ENCODE measurements around the gene MTAP. TPM values are rescaled to one million over a fixed set of nuclear protein-coding genes. Genes with fewer than 3 reads are reported as not detected.

MTAP gene
- total and polyA plus RNA-seq, 4 donors: 8.6 to 17.7 (median 12.6) TPM

DNA sequence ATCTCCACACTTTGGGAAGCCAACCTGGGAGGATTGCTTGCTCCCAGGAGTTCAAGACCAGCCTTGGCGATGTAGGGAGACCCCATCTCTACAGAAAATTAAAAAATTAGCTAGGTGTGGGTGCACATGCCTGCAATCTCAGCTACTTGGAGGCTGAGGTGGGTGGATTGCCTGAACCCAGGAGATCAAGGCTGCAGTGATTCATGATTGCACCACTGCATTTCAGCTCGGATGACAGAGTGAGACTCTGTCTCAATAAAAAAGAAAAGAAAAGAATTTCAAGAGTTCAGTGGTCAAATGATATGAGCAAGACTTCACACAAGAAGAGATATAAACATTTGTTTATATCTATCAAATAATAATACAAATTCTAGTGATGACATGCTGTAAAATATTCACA lies 23.0 kb upstream of the MTAP start:
- H3K9me3 ChIP-seq (ENCODE audit: control insufficient read depth in 4 of 4, low read length in 3 of 4): no peaks in the 10 kb centered on the region
- no peaks in the 10 kb centered on the region for H3K36me3 ChIP-seq (ENCODE audit: control insufficient read depth in 4 of 4, insufficient read depth in 3 of 4, low read depth in 1 of 4, low read length in 3 of 4)
- no peaks in the 10 kb centered on the region for H3K4me1 ChIP-seq (ENCODE audit: control insufficient read depth in 4 of 4, insufficient read depth in 4 of 4, low read length in 3 of 4)
- no peak overlapping the region for H3K4me3 ChIP-seq (ENCODE audit: low read depth in 1 of 3, low read length in 3 of 3)
- no peak overlapping the region for H3K27ac ChIP-seq (ENCODE audit: low read depth in 1 of 2, low read length in 2 of 2)
- DNase-seq (ENCODE audit: low spot score): no peak
- WGBS: 71% methylated on average over 2 of the region's 2 CpGs
- no peak overlapping the region for H3K9ac ChIP-seq (ENCODE audit: low read depth in 1 of 2, low read length in 2 of 2)
- TF ChIP-seq HNF4A (conservative IDR thresholded peaks at IDR 0.05) (no peak), YY1 (IDR thresholded peaks at IDR 0.05) (no peak), EGR1 (IDR thresholded peaks at IDR 0.05; ENCODE audit: low read depth in 2 of 2) (no peak), FOXA1 (IDR thresholded peaks at IDR 0.05) (no peak), GABPA (IDR thresholded peaks at IDR 0.05 in 1 of 2, conservative IDR thresholded peaks at IDR 0.05 in 1 of 2) (no peak), TAF1 (conservative IDR thresholded peaks at IDR 0.05) (no peak), RXRA (IDR thresholded peaks at IDR 0.05) (no peak), FOXA2 (IDR thresholded peaks at IDR 0.05) (no peak), JUND (IDR thresholded peaks at IDR 0.05) (no peak), RAD21 (IDR thresholded peaks at IDR 0.05) (no peak), NR2F2 (IDR thresholded peaks at IDR 0.05) (no peak), SP1 (IDR thresholded peaks at IDR 0.05) (no peak), HNF4G (IDR thresholded peaks at IDR 0.05) (no peak)
- TF ChIP-seq, protein P1, sequence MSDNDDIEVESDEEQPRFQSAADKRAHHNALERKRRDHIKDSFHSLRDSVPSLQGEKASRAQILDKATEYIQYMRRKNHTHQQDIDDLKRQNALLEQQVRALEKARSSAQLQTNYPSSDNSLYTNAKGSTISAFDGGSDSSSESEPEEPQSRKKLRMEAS (IDR thresholded peaks at IDR 0.05): no peak
- TF ChIP-seq, protein P2, sequence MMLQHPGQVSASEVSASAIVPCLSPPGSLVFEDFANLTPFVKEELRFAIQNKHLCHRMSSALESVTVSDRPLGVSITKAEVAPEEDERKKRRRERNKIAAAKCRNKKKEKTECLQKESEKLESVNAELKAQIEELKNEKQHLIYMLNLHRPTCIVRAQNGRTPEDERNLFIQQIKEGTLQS (IDR thresholded peaks at IDR 0.05): no peak
- TF ChIP-seq, protein P3, sequence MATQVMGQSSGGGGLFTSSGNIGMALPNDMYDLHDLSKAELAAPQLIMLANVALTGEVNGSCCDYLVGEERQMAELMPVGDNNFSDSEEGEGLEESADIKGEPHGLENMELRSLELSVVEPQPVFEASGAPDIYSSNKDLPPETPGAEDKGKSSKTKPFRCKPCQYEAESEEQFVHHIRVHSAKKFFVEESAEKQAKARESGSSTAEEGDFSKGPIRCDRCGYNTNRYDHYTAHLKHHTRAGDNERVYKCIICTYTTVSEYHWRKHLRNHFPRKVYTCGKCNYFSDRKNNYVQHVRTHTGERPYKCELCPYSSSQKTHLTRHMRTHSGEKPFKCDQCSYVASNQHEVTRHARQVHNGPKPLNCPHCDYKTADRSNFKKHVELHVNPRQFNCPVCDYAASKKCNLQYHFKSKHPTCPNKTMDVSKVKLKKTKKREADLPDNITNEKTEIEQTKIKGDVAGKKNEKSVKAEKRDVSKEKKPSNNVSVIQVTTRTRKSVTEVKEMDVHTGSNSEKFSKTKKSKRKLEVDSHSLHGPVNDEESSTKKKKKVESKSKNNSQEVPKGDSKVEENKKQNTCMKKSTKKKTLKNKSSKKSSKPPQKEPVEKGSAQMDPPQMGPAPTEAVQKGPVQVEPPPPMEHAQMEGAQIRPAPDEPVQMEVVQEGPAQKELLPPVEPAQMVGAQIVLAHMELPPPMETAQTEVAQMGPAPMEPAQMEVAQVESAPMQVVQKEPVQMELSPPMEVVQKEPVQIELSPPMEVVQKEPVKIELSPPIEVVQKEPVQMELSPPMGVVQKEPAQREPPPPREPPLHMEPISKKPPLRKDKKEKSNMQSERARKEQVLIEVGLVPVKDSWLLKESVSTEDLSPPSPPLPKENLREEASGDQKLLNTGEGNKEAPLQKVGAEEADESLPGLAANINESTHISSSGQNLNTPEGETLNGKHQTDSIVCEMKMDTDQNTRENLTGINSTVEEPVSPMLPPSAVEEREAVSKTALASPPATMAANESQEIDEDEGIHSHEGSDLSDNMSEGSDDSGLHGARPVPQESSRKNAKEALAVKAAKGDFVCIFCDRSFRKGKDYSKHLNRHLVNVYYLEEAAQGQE (IDR thresholded peaks at IDR 0.05): no peak
- TF ChIP-seq, protein P4, sequence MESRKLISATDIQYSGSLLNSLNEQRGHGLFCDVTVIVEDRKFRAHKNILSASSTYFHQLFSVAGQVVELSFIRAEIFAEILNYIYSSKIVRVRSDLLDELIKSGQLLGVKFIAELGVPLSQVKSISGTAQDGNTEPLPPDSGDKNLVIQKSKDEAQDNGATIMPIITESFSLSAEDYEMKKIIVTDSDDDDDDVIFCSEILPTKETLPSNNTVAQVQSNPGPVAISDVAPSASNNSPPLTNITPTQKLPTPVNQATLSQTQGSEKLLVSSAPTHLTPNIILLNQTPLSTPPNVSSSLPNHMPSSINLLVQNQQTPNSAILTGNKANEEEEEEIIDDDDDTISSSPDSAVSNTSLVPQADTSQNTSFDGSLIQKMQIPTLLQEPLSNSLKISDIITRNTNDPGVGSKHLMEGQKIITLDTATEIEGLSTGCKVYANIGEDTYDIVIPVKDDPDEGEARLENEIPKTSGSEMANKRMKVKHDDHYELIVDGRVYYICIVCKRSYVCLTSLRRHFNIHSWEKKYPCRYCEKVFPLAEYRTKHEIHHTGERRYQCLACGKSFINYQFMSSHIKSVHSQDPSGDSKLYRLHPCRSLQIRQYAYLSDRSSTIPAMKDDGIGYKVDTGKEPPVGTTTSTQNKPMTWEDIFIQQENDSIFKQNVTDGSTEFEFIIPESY (IDR thresholded peaks at IDR 0.05): no peak
- TF ChIP-seq, protein P5, sequence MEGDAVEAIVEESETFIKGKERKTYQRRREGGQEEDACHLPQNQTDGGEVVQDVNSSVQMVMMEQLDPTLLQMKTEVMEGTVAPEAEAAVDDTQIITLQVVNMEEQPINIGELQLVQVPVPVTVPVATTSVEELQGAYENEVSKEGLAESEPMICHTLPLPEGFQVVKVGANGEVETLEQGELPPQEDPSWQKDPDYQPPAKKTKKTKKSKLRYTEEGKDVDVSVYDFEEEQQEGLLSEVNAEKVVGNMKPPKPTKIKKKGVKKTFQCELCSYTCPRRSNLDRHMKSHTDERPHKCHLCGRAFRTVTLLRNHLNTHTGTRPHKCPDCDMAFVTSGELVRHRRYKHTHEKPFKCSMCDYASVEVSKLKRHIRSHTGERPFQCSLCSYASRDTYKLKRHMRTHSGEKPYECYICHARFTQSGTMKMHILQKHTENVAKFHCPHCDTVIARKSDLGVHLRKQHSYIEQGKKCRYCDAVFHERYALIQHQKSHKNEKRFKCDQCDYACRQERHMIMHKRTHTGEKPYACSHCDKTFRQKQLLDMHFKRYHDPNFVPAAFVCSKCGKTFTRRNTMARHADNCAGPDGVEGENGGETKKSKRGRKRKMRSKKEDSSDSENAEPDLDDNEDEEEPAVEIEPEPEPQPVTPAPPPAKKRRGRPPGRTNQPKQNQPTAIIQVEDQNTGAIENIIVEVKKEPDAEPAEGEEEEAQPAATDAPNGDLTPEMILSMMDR (IDR thresholded peaks at IDR 0.05; ENCODE audit: low read depth, low read length, missing input control): no peak
- H3K27me3 ChIP-seq (ENCODE audit: control insufficient read depth in 4 of 4, insufficient read depth in 4 of 4, low read length in 3 of 4): peaks cover 0 to 7% (median 0%) of the 10 kb centered on the region in 4 donors
